ENCODE measurements around the gene PLD2.
A peak's percentile ranks its signal among the peaks of the same experiment; 100 is the strongest.
"Not testable (repeated sequence)": the region's sequence is repeated elsewhere in the genome, so short reads cannot be mapped to it uniquely, and the experiment has no call there.

The PLD2 gene

DNA sequence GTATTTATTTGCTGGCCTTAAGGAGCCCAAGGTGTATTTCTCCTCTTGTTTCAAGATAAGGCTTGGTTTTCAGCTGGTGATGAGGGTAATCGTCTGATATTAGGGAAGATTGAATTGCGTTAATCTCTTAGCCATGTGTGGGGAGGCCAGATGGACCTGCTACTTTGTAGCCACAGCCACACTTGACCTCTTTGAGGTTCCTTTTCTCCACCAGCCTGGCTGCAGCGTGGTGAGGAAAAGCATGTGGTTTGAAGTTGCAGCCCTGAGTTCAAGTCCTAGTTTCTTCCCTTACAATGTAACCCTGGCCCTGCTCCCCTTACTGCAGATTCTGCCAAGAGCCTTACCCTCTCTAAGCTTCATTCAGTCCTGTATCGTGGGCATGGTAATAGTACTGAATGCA is 29.3 kb downstream of the PLD2 start:
- DNase-seq: no peak

DNA sequence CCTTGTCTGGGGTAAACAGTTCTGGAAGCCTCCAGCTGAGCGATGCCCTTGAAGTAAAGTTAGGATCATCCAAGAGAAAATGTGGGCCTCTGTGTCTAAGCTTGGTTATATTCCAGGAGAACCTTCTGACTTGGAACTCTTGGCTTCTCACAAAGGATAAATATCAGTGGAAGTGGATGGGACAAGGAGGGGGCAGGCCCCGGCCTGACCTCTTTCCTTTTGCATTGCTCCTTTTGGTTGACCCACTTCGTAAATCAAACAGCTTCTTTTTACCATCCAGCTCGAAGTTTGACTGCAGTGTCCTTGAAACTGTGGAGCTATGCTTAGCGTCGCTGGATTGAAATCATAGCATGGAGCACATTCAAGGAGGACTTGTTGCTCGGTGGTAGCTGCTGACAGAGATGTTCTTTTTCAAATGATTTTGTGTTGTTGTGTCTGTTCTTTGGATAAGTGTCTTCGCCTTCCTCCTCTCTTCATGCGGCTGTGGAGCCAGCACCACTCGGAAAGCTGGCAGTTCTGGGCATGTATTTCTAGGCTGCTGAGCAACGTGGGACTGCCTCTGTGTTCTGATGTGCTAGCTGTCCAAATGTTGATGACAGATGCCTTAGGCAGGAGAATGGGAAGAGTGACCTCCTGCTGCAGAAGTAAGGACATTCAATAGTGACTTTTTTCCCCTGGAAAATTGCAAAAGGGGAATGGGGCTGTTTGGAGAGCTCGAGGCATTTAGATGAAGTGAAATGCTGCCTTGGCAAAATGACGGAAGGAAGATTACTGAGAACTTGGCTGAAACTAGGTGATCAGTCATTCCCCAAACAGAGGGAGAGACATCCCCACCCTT is 30.7 kb downstream of the PLD2 start:
- no peak for DNase-seq

DNA sequence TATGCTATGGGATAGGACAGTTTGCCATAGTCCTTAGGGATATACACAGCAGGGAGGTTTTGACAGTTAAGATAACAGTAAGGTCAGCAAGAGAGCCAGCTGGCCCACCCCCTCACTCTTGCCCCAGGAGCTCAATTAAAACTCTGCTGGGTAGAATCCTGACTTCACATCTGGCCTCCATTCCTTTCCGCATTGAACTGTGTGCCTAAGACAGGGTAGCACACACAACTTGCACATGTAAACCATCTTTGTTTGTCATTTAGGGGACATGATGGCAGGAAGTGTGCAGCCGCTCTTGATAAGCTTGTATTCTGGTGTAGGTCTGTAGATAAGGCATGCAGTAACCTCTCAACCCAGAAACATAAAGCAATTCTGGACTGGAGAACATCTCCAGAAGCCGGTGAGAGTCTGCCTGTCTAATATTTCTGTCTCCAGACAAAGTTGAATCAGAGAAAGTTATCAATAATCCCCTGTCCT is 31.4 kb downstream of the PLD2 start:
- no peak for DNase-seq

DNA sequence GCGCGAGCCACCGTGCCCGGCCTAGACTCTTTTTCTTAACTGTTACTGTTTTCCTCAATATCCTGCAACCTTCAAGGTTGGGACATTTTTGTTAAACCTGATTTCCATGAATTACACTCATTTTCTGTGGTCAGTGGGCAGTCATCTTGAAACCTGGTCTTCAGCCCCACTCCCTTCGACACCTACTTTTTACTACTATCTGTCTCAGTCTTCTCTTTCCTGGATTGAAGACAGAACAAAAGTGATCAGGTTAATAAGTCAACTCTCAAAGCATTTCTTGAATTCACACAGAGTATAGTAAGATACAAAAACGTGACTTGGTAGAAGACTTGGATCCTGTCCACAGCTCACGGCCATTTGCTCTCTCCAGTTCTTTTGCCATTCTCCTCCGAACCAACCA is 32.3 kb downstream of the PLD2 start:
- DNase-seq: no peak

DNA sequence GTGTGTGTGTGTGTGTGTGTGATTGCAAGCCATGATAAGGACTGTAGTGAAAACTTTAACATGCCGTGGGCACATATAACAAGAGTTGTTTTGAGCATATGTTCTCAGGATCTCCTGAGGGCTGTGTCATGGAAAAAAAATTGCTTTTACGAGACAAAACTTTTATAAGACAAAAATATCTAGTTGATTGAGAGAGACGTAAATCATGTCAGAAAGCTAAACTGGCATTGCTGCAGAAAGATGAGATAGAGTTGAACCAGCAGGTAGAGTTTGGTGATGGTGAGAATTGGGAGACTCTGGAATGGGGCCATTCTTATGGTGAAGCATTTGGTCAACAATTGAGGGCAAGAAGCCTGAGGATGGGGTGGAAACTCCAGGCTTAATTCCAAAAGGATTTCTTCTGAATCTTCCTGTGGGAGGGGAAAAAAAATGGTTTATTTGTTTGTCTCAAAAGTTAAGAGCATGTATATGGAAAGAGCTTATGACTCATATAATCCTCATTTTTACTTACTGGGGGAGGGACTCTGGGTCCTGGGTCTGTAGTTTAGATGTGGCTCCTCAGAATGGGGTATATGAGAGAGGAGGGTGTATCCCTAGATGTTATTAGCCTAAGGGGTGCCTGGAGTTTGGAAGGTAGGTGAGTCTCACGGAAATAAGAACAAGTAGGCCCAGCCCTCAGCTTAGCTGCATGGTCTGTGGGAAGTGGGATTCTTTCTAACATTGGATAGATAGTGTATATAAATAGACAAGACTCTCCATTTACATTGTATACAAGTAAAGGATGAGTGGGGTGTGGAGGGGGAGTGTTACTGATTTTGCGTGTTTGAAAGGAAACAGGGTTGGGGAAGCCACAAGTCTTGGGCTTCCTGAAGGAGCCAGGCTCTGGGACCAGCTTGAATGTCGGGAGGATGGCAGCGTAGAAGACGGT is 33.3 kb downstream of the PLD2 start:
- no peak for DNase-seq

DNA sequence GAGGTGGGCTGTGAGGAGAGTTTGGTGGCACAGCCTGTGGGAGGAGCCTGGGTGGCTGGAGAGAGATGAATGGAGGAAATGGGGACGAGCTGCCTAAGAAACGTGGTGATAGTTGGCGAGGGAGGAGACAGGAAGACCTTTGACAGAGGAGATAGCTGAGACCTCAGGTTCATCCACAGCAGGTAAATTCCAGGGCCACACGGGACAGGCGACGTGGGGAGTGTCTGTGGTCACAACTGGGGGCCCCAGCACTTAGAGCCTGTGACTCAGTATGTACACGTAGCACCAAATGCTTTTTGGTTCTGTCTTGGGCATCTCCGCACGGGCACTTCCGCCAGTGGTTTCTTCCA is 33.9 kb downstream of the PLD2 start:
- no peak for DNase-seq

DNA sequence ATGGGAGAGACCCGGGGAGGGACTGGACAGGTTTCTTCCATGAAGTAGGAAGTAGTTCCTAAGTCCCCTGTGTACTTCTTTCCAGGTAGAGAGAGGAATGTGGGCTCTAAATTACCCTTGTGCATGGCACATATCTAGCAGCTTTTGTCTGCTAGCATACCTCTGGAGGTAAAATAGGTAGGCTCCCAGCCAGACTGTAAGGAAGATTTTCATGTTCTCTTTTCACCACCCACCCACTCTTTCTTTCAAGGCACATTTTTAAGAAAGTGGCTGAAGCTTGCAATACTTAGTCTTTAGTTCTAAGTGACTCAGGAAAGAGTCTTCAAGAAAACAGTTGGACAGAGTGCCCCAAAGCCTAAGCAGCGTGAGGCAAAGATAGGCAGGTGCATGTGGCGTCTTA is 35.4 kb downstream of the PLD2 start:
- no peak for DNase-seq

DNA sequence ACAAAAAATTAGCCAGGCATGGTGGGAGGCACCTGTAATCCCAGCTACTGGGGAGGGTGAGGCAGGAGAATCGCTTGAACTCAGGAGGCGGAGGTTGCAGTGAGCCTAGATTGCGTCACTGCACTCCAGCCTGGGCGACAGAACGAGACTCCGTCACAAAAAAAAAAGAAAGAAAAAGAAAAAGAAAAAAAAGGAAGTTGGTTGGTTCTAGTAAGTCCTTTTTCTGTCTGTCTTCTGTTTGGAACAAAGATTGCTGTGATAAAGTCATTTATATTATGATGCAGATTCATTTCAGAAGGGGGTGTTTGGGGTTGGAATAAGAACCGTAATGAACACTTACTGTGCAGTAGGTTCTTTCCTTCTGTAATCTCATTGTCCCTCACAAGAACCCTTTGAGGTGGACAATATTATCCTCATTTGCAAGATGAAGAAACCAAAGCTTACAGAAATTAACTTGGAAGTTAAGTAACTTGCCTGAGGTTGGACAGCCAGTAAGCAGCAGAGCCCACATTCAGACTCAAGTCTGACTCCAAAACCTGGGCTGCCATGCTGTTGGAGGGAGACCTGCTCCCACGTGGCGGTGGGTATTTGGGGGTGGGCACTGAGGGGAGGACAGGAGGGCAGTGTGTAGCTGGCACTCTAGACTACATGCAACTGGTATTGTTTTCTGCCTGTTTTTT is 36.5 kb downstream of the PLD2 start:
- DNase-seq: no peak

DNA sequence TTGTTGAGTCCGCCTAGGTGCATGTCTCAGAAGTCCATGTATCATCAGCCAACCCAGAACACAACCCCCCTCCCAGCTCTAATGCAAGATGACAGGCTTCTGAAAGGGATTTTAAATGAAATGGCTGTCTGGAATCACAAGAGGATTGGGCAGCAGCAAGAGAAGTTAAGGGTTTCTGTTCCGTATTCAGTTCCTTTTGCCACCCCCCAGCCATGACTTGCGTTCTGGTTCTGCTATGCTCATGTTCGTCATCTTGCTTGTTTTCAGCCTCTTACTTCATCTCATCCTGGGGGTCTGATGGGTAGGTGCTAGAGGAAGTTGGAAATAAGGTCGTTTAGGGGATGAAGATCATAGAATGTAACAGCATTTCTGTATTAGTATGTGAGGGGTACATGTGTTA is 38.2 kb downstream of the PLD2 start:
- DNase-seq: no peak

DNA sequence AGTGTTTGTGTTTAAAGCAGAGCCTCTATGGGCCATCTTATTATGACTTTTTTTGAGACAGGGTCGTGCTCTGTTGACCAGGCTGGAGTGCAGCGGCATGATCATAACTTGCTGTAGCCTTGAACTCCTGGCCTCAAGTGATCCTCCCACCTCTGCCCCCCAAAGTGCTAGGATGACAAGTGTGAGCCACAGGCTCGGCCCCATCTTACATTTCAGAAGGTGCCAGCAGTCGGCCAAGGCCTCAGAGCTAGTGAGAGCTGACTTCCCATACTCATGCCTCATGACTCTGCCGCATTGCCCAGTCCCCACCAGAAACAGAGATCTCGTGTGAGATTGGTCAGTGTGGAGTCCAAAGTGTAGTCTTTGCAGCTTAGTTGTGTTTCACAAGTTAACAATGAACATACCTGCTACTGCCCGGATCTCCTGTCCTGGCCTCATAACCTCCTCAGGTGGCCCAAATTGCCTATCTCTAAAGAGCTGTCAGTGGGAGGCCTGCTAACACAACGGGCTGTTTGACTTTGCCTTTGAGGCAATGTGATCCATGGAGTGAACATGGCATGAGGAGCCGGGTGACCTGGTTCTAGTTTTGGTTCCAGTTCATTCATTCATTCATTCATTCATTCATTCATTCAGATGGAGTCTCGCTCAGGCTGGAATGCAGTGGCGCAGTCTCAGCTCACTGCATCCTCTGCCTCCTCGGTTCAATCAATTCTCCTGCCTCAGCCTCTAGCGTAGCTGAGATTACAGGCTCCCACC is 39.9 kb downstream of the PLD2 start:
- DNase-seq: no peak

DNA sequence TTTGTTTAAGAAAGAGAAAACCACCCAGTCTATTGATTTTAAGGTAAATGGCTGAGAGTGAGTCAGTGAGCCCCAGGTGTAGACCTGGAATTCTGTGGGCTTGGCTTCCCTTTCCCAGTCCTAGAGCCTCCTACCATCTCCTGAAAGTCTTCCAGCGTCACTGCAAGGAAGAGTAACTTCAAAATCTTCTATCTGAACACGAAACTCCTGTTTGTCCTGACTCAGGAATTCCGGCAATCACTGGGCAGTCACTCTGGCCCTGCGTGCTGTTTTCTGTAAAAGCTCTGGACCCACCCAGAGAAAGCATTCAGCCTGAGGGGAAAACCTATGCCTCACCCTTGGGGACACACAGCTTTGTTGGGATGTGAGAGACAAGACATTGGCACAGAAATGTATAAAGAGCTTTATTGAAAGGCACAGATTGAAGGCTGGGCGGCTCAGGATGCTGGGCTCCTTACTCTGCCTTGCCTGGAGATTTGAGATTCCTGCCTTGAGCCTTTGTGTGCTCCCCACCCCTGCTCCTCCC is 42.1 kb downstream of the PLD2 start:
- DNase-seq: no peak

DNA sequence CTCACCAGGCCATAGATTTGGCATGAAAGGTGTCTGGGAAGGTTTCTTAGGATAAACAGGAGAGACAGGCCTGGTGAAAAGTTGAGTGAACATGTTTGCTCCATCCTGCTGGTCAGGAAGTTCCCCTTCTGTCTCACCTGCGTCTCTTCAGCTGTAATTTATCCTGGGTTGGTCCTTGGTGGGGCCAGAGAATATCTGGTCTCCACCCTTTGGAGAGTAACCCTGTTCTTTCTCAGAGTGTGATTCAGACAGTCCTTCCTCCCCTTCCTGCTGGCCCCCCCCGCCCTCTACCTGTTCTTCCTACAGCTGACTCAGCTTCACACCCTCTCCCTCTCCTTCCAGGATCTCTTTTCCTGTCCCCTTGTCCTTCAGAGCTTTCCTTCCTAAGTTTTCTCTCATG is 43.3 kb downstream of the PLD2 start:
- no peak for DNase-seq

DNA sequence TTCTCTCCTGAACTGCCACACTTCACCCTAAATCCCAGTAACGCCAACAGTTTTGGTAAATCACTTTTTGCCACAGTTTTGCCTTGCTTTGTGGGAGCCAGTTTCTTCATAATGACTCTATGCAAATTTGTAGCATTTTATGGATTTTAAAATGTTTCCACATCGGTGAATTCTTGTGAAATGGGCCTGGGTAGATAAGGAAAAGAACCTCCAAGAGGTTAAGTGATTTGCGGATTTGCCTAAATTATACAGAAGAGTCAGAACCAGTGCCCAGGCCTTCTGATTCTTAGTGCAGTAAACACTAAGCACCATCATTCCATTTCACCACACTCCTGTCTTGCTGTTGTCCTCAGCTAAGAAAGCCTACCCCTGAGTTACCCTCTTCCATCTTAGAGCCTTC is 44.1 kb downstream of the PLD2 start:
- DNase-seq: no peak

DNA sequence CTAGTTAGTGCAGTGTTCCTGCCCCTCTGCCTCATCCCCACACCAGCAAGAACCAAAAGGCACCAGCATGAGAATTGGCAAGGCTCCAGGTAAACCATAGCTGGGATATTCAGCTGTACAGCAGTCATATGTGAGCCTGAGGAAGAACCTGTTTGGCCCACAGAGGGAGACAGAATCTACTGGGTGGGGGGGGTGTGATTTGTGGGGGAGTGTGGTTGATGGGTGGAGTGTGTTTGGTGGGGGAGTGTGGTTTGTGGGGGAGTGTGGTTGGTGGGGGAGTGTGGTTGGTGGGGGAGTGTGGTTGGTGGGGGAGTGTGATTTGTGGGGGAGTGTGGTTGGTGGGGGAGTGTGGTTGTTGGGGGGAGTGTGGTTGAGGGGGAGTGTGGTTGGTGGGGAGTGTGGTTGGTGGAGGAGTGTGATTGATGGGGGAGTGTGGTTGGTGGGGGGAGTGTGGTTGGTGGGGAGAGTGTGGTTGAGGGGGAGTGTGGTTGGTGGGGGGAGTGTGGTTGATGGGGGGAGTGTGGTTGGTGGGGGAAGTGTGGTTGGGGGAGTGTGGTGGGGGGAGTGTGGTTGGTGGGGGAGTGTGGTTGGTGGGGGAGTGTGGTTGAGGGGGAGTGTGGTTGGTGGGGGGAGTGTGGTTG is 45.7 kb downstream of the PLD2 start:
- DNase-seq: peak; percentile 77

DNA sequence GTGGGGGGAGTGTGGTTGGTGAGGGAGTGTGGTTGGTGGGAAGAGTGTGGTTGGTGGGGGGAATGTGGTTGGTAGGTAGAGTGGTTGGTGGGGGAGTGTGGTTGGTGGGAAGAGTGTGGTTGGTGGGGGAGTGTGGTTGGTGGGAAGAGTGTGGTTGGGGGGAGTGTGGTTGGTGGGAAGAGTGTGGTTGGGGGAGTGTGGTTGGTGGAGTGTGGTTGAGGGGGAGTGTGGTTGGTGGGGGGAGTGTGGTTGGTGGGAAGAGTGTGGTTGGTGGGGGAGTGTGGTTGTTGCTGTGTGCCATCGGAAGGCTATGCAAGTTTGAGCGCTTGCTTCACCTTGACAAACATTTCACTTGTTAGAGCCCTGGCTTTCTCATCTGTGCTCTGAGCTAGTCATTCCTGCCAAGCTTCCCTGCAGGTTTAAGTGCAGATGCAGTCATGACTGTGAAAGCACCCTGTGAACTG is 46.3 kb downstream of the PLD2 start:
- DNase-seq: no peak

DNA sequence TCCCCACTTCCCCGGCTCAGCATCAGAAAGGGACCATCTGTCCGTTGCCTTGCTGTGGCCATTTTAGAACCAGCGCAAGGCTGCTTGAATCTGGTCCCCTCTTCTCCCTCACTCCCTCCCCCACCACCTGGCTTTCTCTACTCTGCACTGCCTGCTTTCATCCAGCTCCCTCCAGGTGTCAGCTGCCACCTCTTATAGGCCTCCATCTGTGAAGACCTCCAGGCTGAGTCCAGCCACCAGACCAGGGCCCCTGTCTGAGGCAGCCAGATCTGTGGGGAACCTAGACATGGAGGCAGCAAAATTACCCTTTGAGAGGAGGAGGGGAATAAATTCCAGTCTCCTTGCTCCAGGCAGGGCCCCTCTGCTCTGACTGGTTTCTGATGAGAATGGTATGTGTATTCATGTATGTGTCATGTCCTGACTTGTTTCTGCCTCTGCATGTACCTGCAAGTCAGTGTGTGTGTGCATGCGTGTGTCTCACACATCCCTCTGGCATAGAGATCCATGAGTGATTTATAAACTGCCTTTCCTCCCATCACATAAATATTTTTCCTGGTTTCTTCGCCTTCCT is 47.2 kb downstream of the PLD2 start:
- peak; percentile 85 for DNase-seq

DNA sequence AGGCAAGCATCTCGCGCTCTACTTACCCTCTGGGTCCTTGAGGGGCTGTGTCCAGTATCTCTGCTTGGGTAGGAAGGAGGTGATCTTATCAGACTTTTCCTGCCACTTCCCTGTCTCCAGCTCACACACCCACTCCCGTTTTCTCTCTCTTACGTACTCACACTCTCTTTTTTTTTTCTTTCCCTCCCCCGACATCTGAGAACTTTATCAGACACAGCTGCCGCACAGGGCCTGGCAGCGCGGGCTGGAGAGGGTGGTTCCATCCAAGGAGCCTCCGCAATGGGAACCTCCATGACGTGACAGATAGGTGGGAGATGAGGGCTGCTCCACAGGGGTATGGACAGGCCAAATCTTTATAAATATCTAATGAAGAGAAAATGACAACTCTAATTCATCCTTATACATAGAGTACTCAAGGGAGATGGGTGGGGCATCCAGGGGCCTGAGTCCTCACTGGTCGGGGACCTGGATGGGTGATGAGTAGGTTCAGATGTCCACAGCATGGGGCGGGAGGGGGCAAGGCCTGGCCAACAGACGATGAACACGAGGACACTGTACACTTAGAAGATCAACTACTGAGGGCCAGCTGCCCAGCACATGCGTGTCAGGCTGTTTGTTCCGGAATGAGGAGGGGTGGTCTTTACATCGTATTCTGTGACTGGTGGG is 49.5 kb downstream of the PLD2 start:
- DNase-seq: no peak

DNA sequence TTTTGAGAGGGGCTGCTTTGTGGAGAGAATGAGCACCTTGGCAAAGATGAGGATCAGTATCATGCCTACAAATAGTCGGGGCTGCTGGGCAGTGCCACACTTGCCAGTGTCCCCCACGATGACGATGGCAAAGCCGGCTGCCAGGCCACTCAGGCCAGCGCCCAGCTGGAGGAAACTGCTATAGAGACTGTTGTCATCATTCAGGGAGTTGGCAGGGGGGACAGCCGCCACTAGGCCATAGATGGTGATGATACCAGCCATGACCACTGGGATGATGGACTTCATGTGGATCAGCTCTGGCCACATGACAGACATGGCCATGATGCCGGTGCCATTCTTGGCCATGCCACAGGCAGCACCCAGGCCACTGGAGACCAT is 50.0 kb downstream of the PLD2 start:
- no peak for DNase-seq

DNA sequence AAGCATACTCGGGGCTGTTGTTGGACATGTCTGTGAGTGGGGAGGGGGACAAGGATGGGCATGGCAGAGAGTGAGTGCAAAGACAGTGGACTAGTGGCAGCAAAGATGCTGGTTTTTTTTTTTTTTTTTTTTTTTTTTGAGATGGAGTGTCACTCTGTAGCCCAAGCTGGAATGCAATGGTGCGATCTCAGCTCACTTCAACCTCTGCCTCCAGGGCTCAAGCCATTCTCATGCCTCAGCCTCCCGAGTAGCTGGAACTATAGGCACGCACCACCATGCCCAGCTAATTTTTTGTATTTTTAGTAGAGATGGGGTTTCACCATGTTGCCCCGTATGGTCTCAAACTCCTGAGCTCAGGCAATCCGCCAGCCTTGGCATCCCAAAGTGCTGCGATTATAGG is 50.4 kb downstream of the PLD2 start:
- not testable (repeated sequence) for DNase-seq

DNA sequence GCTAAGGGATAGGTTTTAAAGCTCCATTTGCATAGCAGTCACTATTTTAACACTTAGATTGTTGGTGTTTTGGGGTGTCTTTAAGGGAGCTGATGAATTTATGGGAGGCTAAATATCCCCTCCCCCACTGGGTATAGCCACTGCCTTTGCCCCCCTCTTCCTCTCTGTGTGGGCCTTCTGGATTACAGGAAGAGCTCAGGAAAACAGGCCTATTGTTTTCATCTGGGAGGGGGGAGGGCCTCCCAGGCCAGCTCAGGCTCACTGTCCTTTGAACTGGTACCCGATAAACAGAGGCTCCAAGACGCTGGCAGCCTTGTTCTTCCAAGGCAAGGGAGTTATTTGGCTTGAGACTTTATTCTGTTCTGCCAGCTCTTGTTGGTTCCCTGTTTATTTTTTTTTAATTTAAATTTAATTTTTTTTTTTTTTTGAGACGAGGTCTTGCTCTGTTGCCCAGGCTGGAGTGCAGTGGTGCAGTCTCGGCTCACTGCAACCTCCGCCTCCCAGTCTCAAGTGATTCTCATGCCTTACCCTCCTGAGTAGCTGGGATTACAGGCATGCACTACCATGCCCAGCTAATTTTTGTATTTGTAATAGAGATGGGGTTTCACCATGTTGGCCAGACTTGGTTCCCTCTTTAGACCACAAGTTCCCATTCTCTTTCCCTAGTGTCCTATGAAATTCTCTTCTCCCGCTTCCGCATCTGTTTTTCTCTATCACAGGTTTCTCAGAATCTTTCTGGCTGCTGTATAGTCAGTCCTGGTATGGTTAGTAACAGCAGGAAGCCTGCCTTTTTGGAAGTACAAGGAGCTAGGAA is 51.3 kb downstream of the PLD2 start:
- no peak for DNase-seq

All from fibroblast of skin of abdomen (primary cell).